ENCODE results near the gene AKAP8L.

Gene AKAP8L

GRCh38 chr19:15433519-15434069, 14.8 kb upstream of the AKAP8L start:
- Histone ChIP-seq H3K4me3 (ENCODE audit: low read length, poor library complexity, severe bottlenecking) (peak overlapping the region; percentile 87), H3K27me3 (ENCODE audit: insufficient read depth, low read length, poor library complexity, severe bottlenecking) (no peaks in the 10 kb centered on the region), H3F3A (ENCODE audit: low read depth) (0 out of 2 replicates have a peak, but pooled peaks cover 3% of the 10 kb centered on the region), H3K9me2 (replicated peaks; ENCODE audit: low read depth, low read length) (no peaks in the 10 kb centered on the region), H3K9me3 (ENCODE audit: insufficient read depth, low read depth, low read length) (no peaks in the 10 kb centered on the region), H3K36me3 (ENCODE audit: insufficient read depth, low read length) (peaks cover under 1% of the 10 kb centered on the region; the same call in 1 of the 2 replicates), H3K9ac (ENCODE audit: low read depth, low read length, poor library complexity, severe bottlenecking) (peak overlapping the region; percentile 75), H4K20me1 (ENCODE audit: insufficient read depth, low read length, poor library complexity, severe bottlenecking) (peaks cover 24% of the 10 kb centered on the region), H3K79me2 (ENCODE audit: insufficient read depth, low read length) (peaks cover 37% of the 10 kb centered on the region), H3K4me1 (ENCODE audit: insufficient read depth, low read length, poor library complexity, severe bottlenecking) (peaks cover 24% of the 10 kb centered on the region), H2AFZ (ENCODE audit: low read length) (peak overlapping the region; percentile 59), H3K4me2 (ENCODE audit: low read depth, low read length, poor library complexity, severe bottlenecking) (peak overlapping the region; percentile 86)
- no peak for TF ChIP-seq EZH2phosphoT487 (IDR thresholded peaks at IDR 0.05; ENCODE audit: borderline replicate concordance)
- TF ChIP-seq CTCF (conservative IDR thresholded peaks at IDR 0.05; ENCODE audit: low read length): no peak

- Histone ChIP-seq H3F3A (ENCODE audit: low read depth) (0 out of 2 replicates have a peak, but pooled peaks cover 3% of the 10 kb centered on the region), H3K9me3 (ENCODE audit: insufficient read depth, low read depth, low read length) (no peaks in the 10 kb centered on the region), H3K9ac (ENCODE audit: low read depth, low read length, poor library complexity, severe bottlenecking) (peak overlapping the region; percentile 75), H3K79me2 (ENCODE audit: insufficient read depth, low read length) (peaks cover 44% of the 10 kb centered on the region), H3K4me3 (ENCODE audit: low read length, poor library complexity, severe bottlenecking) (peak overlapping the region; percentile 87), H4K20me1 (ENCODE audit: insufficient read depth, low read length, poor library complexity, severe bottlenecking) (peaks cover 29% of the 10 kb centered on the region), H3K4me2 (ENCODE audit: low read depth, low read length, poor library complexity, severe bottlenecking) (peak overlapping the region; percentile 86), H3K27me3 (ENCODE audit: insufficient read depth, low read length, poor library complexity, severe bottlenecking) (no peaks in the 10 kb centered on the region), H3K9me2 (replicated peaks; ENCODE audit: low read depth, low read length) (no peaks in the 10 kb centered on the region), H3K4me1 (ENCODE audit: insufficient read depth, low read length, poor library complexity, severe bottlenecking) (peaks cover 24% of the 10 kb centered on the region), H3K36me3 (ENCODE audit: insufficient read depth, low read length) (peaks cover 6% of the 10 kb centered on the region; the same call in 1 of the 2 replicates), H2AFZ (ENCODE audit: low read length) (peak overlapping the region; percentile 89)
- TF ChIP-seq CTCF (conservative IDR thresholded peaks at IDR 0.05; ENCODE audit: low read length) (no peak), EZH2phosphoT487 (IDR thresholded peaks at IDR 0.05; ENCODE audit: borderline replicate concordance) (no peak)
Measured at GRCh38 chr19:15432629-15433518, 14.1 kb upstream of the AKAP8L start.

- Histone ChIP-seq H3K79me2 (ENCODE audit: insufficient read depth, low read length) (peaks cover 47% of the 10 kb centered on the region), H3K4me1 (ENCODE audit: insufficient read depth, low read length, poor library complexity, severe bottlenecking) (peaks cover 24% of the 10 kb centered on the region), H3F3A (ENCODE audit: low read depth) (0 out of 2 replicates have a peak, but pooled peaks cover 3% of the 10 kb centered on the region), H3K9ac (ENCODE audit: low read depth, low read length, poor library complexity, severe bottlenecking) (peak overlapping the region; percentile 80), H2AFZ (ENCODE audit: low read length) (no peak overlapping the region), H3K9me3 (ENCODE audit: insufficient read depth, low read depth, low read length) (no peaks in the 10 kb centered on the region), H3K36me3 (ENCODE audit: insufficient read depth, low read length) (peaks cover 14% of the 10 kb centered on the region; the same call in 1 of the 2 replicates), H3K4me2 (ENCODE audit: low read depth, low read length, poor library complexity, severe bottlenecking) (peak overlapping the region; percentile 97), H4K20me1 (ENCODE audit: insufficient read depth, low read length, poor library complexity, severe bottlenecking) (peaks cover 29% of the 10 kb centered on the region), H3K4me3 (ENCODE audit: low read length, poor library complexity, severe bottlenecking) (peak overlapping the region; percentile 81), H3K27me3 (ENCODE audit: insufficient read depth, low read length, poor library complexity, severe bottlenecking) (no peaks in the 10 kb centered on the region), H3K9me2 (replicated peaks; ENCODE audit: low read depth, low read length) (no peaks in the 10 kb centered on the region)
- TF ChIP-seq CTCF (conservative IDR thresholded peaks at IDR 0.05; ENCODE audit: low read length): no peak
- no peak for TF ChIP-seq EZH2phosphoT487 (IDR thresholded peaks at IDR 0.05; ENCODE audit: borderline replicate concordance)
Measured at GRCh38 chr19:15432018-15432494, 13.3 kb upstream of the AKAP8L start.

All from Loucy (cell line).